Measurements from ENCODE around the gene IRAK2.

- no peak for TF ChIP-seq SIN3A (IDR thresholded peaks at IDR 0.05; ENCODE audit: borderline replicate concordance, insufficient read depth, low read depth, low read length)
- no peak for TF ChIP-seq POLR2AphosphoS5 (IDR thresholded peaks at IDR 0.05; ENCODE audit: low read depth, low read length)
- no peak for TF ChIP-seq CTCF (IDR thresholded peaks at IDR 0.05)
- TF ChIP-seq, protein P1, sequence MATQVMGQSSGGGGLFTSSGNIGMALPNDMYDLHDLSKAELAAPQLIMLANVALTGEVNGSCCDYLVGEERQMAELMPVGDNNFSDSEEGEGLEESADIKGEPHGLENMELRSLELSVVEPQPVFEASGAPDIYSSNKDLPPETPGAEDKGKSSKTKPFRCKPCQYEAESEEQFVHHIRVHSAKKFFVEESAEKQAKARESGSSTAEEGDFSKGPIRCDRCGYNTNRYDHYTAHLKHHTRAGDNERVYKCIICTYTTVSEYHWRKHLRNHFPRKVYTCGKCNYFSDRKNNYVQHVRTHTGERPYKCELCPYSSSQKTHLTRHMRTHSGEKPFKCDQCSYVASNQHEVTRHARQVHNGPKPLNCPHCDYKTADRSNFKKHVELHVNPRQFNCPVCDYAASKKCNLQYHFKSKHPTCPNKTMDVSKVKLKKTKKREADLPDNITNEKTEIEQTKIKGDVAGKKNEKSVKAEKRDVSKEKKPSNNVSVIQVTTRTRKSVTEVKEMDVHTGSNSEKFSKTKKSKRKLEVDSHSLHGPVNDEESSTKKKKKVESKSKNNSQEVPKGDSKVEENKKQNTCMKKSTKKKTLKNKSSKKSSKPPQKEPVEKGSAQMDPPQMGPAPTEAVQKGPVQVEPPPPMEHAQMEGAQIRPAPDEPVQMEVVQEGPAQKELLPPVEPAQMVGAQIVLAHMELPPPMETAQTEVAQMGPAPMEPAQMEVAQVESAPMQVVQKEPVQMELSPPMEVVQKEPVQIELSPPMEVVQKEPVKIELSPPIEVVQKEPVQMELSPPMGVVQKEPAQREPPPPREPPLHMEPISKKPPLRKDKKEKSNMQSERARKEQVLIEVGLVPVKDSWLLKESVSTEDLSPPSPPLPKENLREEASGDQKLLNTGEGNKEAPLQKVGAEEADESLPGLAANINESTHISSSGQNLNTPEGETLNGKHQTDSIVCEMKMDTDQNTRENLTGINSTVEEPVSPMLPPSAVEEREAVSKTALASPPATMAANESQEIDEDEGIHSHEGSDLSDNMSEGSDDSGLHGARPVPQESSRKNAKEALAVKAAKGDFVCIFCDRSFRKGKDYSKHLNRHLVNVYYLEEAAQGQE (IDR thresholded peaks at IDR 0.05; ENCODE audit: insufficient read depth in 1 of 2, low read depth in 2 of 2, low read length in 1 of 2): no peak
Observed at GRCh38 chr3:10180289-10180688, 15.6 kb downstream of the IRAK2 start.

All from Panc1 (cell line).